Measurements from ENCODE around the gene OCA2.

Gene OCA2

DNA sequence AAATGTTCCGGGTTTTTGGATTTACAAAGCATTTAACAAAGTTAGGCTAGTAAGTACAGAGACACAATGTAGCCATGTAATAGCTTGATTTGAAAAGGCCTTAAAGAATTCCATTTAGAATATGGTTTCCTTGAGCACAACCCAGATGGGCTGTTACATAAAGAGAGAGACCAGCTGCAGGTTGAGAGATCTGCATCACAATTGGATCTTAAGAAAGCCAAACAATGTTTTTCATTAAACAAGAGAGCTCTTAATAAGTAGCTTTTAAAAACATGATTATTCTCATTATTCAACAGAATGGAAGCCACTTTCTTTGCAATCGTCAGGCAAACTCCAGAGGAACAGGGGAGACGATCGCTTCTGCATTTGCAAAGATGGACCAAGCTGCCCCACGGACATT is 300.3 kb downstream of the OCA2 start:
- Histone ChIP-seq H3K27ac (ENCODE audit: low read depth, low read length) (no peak overlapping the region), H3K4me3 (ENCODE audit: low read length) (no peak overlapping the region), H3K9ac (ENCODE audit: low read length) (no peak overlapping the region), H3K27me3 (ENCODE audit: control insufficient read depth, insufficient read depth, low read length) (no peaks in the 10 kb centered on the region), H3K36me3 (ENCODE audit: control insufficient read depth, insufficient read depth, low read length) (no peaks in the 10 kb centered on the region), H3K4me1 (ENCODE audit: control insufficient read depth, insufficient read depth, low read length) (no peaks in the 10 kb centered on the region)

DNA sequence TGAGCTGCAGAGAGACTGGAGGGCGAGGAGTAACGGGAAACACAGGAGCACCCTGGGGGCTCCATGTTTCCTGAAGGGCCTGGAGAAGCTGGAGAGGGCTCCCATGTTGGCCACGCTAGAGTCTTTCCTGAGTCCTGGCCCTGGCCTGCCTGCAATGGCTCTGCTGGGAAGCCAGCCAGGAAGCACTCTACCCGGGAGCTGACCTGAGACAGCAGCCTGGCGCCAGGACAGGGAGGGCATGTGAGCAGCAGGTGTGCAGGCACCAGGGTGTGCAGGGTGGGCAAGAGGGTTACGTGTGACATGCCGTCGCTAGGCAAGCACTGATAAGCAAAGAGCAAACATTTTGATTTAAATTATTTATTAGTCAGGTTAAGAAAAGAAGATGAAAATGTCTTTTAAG is 301.4 kb downstream of the OCA2 start:
- Histone ChIP-seq H3K36me3 (ENCODE audit: control insufficient read depth, insufficient read depth, low read length) (no peaks in the 10 kb centered on the region), H3K4me3 (ENCODE audit: low read length) (no peak overlapping the region), H3K4me1 (ENCODE audit: control insufficient read depth, insufficient read depth, low read length) (no peaks in the 10 kb centered on the region), H3K27me3 (ENCODE audit: control insufficient read depth, insufficient read depth, low read length) (no peaks in the 10 kb centered on the region), H3K27ac (ENCODE audit: low read depth, low read length) (no peak overlapping the region), H3K9ac (ENCODE audit: low read length) (no peak overlapping the region)

GRCh38 chr15:27796405-27797320 is 302.5 kb downstream of the OCA2 start:
- H3K27me3 ChIP-seq (ENCODE audit: control insufficient read depth, insufficient read depth, low read length): no peaks in the 10 kb centered on the region
- no peak overlapping the region for H3K27ac ChIP-seq (ENCODE audit: low read depth, low read length)
- no peaks in the 10 kb centered on the region for H3K36me3 ChIP-seq (ENCODE audit: control insufficient read depth, insufficient read depth, low read length)
- no peak overlapping the region for H3K4me3 ChIP-seq (ENCODE audit: low read length)
- no peaks in the 10 kb centered on the region for H3K4me1 ChIP-seq (ENCODE audit: control insufficient read depth, insufficient read depth, low read length)
- no peak overlapping the region for H3K9ac ChIP-seq (ENCODE audit: low read length)

GRCh38 chr15:27792756-27793264 is 306.3 kb downstream of the OCA2 start:
- no peaks in the 10 kb centered on the region for H3K4me1 ChIP-seq (ENCODE audit: control insufficient read depth, insufficient read depth, low read length)
- H3K9ac ChIP-seq (ENCODE audit: low read length): no peak overlapping the region
- no peaks in the 10 kb centered on the region for H3K27me3 ChIP-seq (ENCODE audit: control insufficient read depth, insufficient read depth, low read length)
- H3K36me3 ChIP-seq (ENCODE audit: control insufficient read depth, insufficient read depth, low read length): no peaks in the 10 kb centered on the region
- H3K4me3 ChIP-seq (ENCODE audit: low read length): no peak overlapping the region
- no peak overlapping the region for H3K27ac ChIP-seq (ENCODE audit: low read depth, low read length)

GRCh38 chr15:27790270-27790669 is 308.8 kb downstream of the OCA2 start:
- H3K4me1 ChIP-seq (ENCODE audit: control insufficient read depth, insufficient read depth, low read length): no peaks in the 10 kb centered on the region
- H3K4me3 ChIP-seq (ENCODE audit: low read length): no peak overlapping the region
- H3K9ac ChIP-seq (ENCODE audit: low read length): no peak overlapping the region
- H3K27ac ChIP-seq (ENCODE audit: low read depth, low read length): no peak overlapping the region
- no peaks in the 10 kb centered on the region for H3K36me3 ChIP-seq (ENCODE audit: control insufficient read depth, insufficient read depth, low read length)
- no peaks in the 10 kb centered on the region for H3K27me3 ChIP-seq (ENCODE audit: control insufficient read depth, insufficient read depth, low read length)

- Histone ChIP-seq H3K36me3 (ENCODE audit: control insufficient read depth, insufficient read depth, low read length) (no peaks in the 10 kb centered on the region), H3K9ac (ENCODE audit: low read length) (no peak overlapping the region), H3K4me3 (ENCODE audit: low read length) (no peak overlapping the region), H3K27ac (ENCODE audit: low read depth, low read length) (no peak overlapping the region), H3K27me3 (ENCODE audit: control insufficient read depth, insufficient read depth, low read length) (no peaks in the 10 kb centered on the region), H3K4me1 (ENCODE audit: control insufficient read depth, insufficient read depth, low read length) (peaks cover 10% of the 10 kb centered on the region)
Observed at GRCh38 chr15:27787931-27788330, 311.2 kb downstream of the OCA2 start.

- no peak overlapping the region for H3K27ac ChIP-seq (ENCODE audit: low read depth, low read length)
- H3K4me3 ChIP-seq (ENCODE audit: low read length): no peak overlapping the region
- H3K9ac ChIP-seq (ENCODE audit: low read length): no peak overlapping the region
- no peaks in the 10 kb centered on the region for H3K36me3 ChIP-seq (ENCODE audit: control insufficient read depth, insufficient read depth, low read length)
- no peaks in the 10 kb centered on the region for H3K27me3 ChIP-seq (ENCODE audit: control insufficient read depth, insufficient read depth, low read length)
- H3K4me1 ChIP-seq (ENCODE audit: control insufficient read depth, insufficient read depth, low read length): peaks cover 16% of the 10 kb centered on the region
Observed at GRCh38 chr15:27784107-27784506, 315.0 kb downstream of the OCA2 start.

GRCh38 chr15:27783678-27784077 is 315.4 kb downstream of the OCA2 start:
- Histone ChIP-seq H3K4me1 (ENCODE audit: control insufficient read depth, insufficient read depth, low read length) (peaks cover 16% of the 10 kb centered on the region), H3K4me3 (ENCODE audit: low read length) (no peak overlapping the region), H3K27me3 (ENCODE audit: control insufficient read depth, insufficient read depth, low read length) (no peaks in the 10 kb centered on the region), H3K27ac (ENCODE audit: low read depth, low read length) (no peak overlapping the region), H3K9ac (ENCODE audit: low read length) (no peak overlapping the region), H3K36me3 (ENCODE audit: control insufficient read depth, insufficient read depth, low read length) (no peaks in the 10 kb centered on the region)

DNA sequence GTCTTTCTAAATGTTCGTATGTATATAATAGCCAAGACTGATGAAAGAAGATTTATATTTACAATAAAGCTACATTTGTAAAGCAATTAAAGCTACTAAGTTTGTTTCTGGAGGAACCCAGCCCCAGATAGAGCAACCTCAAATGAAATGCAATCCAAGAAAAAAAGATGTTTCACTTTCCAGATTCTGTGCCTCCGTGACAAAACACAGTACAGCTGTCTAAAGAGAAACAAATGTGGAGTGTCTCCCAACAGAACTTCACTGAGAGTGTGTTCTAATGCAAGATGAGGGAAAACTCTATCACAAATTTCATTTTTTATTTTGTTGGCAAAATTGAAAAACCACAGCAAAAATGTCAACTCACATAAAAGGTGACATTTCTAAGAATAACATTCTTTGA is 317.0 kb downstream of the OCA2 start:
- Histone ChIP-seq H3K9ac (ENCODE audit: low read length) (no peak overlapping the region), H3K4me1 (ENCODE audit: control insufficient read depth, insufficient read depth, low read length) (peaks cover 16% of the 10 kb centered on the region), H3K27ac (ENCODE audit: low read depth, low read length) (no peak overlapping the region), H3K27me3 (ENCODE audit: control insufficient read depth, insufficient read depth, low read length) (no peaks in the 10 kb centered on the region), H3K36me3 (ENCODE audit: control insufficient read depth, insufficient read depth, low read length) (no peaks in the 10 kb centered on the region), H3K4me3 (ENCODE audit: low read length) (no peak overlapping the region)

DNA sequence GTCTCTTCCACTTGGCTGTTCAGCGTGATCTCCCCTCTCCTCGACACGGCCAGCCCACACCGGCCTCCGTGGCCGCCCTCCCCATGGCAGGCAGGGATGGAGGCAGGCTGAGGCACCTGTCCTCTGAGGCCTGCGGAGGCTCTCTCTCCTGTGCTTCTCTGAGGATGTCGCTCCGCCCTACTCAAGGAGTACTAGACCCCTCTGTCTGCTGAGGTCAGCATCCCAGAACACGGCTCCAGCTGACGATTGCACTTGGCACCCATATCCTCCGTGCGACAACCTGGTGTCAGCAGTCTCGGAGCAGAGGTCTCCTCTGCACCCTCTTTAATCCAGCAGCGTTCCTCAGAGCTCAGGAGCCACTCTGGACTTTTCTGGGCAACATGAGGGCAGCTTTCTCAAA is 322.6 kb downstream of the OCA2 start:
- H3K27ac ChIP-seq (ENCODE audit: low read depth, low read length): no peak overlapping the region
- H3K4me1 ChIP-seq (ENCODE audit: control insufficient read depth, insufficient read depth, low read length): no peaks in the 10 kb centered on the region
- no peaks in the 10 kb centered on the region for H3K36me3 ChIP-seq (ENCODE audit: control insufficient read depth, insufficient read depth, low read length)
- no peak overlapping the region for H3K9ac ChIP-seq (ENCODE audit: low read length)
- H3K27me3 ChIP-seq (ENCODE audit: control insufficient read depth, insufficient read depth, low read length): no peaks in the 10 kb centered on the region
- no peak overlapping the region for H3K4me3 ChIP-seq (ENCODE audit: low read length)

- Histone ChIP-seq H3K27ac (ENCODE audit: low read depth, low read length) (no peak overlapping the region), H3K36me3 (ENCODE audit: control insufficient read depth, insufficient read depth, low read length) (no peaks in the 10 kb centered on the region), H3K9ac (ENCODE audit: low read length) (no peak overlapping the region), H3K4me1 (ENCODE audit: control insufficient read depth, insufficient read depth, low read length) (no peaks in the 10 kb centered on the region), H3K27me3 (ENCODE audit: control insufficient read depth, insufficient read depth, low read length) (no peaks in the 10 kb centered on the region), H3K4me3 (ENCODE audit: low read length) (no peak overlapping the region)
Observed at GRCh38 chr15:27774638-27775037, 324.5 kb downstream of the OCA2 start.

DNA sequence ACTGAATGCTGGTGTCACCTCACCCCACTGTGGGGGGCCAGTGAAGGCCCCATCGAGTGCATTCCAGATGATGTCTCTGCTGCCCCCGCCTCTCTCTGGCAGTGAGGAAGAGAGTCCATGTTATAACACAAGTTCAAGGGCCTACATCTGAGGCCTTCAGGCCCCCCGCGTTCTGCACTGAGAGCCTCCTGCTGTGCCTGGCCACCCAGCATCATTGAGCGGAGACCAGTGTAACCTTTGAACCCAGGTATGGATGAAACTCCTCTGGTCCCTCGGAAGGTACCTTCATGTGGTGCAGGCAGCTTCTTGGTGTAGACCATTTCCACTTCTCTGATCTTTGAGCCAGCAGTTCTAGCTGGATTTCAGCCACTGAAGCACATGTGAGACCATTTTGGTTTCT is 324.9 kb downstream of the OCA2 start:
- no peaks in the 10 kb centered on the region for H3K4me1 ChIP-seq (ENCODE audit: control insufficient read depth, insufficient read depth, low read length)
- H3K4me3 ChIP-seq (ENCODE audit: low read length): no peak overlapping the region
- H3K27ac ChIP-seq (ENCODE audit: low read depth, low read length): no peak overlapping the region
- H3K27me3 ChIP-seq (ENCODE audit: control insufficient read depth, insufficient read depth, low read length): no peaks in the 10 kb centered on the region
- no peaks in the 10 kb centered on the region for H3K36me3 ChIP-seq (ENCODE audit: control insufficient read depth, insufficient read depth, low read length)
- H3K9ac ChIP-seq (ENCODE audit: low read length): no peak overlapping the region

DNA sequence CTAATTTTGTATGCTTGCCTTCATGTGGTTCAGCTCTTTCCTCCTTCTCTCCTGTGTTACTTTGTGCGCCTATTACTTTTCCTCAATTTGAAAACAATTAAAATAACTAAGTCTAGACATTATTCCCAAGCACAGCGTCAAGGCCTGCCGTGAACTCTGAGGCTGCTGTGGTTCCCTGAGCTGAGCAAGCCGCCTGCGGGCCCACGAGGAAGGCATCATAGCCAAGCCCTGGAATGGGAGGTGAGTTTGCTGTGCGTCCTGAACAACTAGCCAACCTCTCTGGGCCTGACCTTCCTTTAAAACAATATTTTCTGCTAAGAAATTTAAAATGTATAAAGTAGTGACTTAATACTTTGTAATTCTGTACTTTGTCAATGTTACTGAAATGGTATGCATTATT is 327.2 kb downstream of the OCA2 start:
- no peaks in the 10 kb centered on the region for H3K27me3 ChIP-seq (ENCODE audit: control insufficient read depth, insufficient read depth, low read length)
- H3K27ac ChIP-seq (ENCODE audit: low read depth, low read length): no peak overlapping the region
- H3K4me3 ChIP-seq (ENCODE audit: low read length): no peak overlapping the region
- no peaks in the 10 kb centered on the region for H3K36me3 ChIP-seq (ENCODE audit: control insufficient read depth, insufficient read depth, low read length)
- H3K9ac ChIP-seq (ENCODE audit: low read length): no peak overlapping the region
- no peaks in the 10 kb centered on the region for H3K4me1 ChIP-seq (ENCODE audit: control insufficient read depth, insufficient read depth, low read length)
